ENCODE results near the gene NMRAL1.

NMRAL1 gene

DNA sequence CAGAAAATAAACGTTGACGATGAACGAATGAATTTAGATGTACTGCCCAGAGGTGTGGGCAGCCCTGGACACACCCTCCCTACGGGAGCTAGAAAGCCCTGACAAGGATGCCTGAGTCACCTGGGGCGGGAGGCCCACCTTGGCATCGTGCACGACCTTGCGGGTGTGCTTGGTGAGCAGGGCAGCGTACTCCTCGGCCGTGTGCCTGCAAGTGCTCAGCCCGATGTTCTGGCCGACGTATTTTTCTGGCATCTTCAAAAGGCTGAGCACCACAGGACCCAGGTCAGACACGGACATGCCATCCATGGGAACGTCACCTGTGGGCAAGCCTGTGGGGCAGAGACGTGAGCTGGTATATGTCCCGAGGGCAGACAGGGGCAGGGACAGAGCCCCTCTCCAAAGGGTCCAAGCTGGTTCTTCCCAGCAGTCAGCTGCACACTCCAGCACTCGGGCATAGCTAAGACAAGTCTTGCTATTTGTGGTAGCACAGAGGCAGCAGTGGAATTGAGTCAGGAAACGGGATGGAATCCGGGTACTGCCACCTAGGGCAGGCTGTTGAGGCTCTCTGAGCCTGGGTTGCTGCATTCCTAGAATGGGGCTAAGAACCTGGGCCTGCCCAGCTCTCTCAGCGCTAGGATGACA is 10.8 kb downstream of the NMRAL1 start:
- DNase-seq, result no peak

- no peak for DNase-seq
Measured at GRCh38 chr16:4461250-4462085, 13.0 kb downstream of the NMRAL1 start.

DNA sequence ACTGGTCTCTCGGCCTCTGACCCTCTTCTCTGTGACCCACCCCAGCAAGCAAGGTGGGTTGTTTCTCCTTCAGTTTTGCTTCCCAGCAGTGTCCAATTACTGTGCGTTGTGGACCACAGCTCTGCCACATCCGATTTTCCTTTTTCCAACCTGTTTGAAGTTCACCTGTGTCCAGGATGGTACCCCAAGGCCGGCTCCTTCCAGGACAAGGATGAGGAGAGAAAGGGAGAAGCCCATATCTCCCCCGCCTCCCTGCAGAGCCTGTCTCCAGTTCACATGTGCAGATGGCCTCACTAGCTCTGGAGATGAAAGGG is 13.5 kb downstream of the NMRAL1 start:
- no peak for DNase-seq

DNA sequence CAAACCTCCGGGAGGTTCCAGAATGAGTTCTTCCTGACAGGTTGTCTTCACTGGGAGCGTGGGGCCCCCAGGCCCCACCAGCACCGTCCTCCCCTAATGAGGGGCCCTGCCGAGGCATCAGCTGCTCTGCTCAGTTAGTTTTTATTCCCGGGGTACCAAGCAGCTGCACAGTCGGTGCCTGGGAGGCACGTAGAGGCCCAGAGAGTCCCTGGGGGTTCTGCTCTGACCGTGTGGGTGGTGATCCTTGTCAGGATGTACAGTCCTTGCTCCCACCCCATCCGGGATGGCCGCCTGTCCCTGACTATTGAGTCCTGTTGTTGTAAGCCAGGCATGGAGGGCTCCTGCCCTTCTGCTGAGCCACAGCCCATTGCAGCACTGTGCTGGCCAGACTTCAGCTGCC is 18.5 kb downstream of the NMRAL1 start:
- no peak for DNase-seq

GRCh38 chr16:4455081-4455480 is 19.3 kb downstream of the NMRAL1 start:
- no peak for DNase-seq

DNA sequence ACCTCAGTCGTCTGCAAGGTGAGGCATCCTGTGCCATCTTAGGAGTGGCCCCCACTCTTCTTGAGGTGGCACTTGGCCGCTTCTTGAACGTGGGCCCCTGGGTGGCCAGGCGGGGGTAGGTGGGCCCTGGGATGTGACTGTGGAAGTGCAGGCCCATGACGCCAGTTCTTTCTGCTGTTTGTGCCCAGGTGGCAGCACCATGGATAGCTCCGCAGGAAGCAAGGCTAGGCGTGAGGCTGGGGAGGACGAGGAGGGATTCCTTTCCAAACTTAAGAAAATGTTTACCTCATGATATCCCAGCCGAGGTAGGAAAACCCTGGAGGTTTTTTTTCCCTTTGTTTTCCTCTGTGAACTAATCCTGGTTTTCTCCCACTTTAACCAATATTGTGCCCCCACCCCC is 19.8 kb downstream of the NMRAL1 start:
- DNase-seq, result no peak

DNA sequence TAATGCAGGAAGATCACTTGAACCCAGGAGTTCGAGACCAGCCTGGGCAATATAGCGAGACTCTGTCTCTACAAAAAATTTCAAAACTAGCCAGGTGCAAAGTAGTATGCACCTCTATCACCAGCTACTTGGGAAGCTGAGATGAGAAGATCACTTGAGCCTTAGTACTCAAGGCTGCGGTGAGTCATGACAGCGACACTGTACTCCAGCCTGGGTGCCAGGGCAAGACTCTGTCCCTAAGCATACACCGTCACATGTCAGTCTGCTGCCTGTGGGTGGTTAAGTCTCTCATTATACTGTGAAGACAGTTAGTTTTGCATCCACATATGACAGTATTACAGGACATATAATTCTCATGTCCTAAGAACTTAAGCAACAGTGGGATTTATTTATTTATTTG is 21.8 kb downstream of the NMRAL1 start:
- no peak for DNase-seq

- no peak for DNase-seq
Measured at GRCh38 chr16:4450931-4451519, 23.4 kb downstream of the NMRAL1 start.

DNA sequence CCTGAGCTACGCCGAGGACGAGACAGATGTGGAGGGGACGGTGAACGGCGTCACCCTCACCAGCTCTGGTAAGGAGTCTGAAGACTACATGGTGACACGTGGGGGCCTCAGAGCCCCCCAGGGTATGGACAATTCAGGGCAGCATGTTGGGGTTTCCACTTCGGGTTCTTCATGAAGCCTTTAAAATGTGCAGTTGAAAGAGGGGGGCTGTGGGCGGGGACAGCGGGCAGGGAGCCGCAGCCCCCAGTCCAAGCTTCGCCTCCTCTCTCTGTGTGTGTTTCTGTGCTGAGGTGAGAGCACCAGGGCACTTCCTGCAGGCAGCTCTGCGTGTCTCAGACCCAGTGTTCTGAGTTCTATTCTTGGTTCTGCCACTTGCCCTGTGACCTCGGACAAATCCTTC is 24.0 kb downstream of the NMRAL1 start:
- no peak for DNase-seq

GRCh38 chr16:4443986-4444385 is 30.4 kb downstream of the NMRAL1 start:
- no peak for DNase-seq

DNA sequence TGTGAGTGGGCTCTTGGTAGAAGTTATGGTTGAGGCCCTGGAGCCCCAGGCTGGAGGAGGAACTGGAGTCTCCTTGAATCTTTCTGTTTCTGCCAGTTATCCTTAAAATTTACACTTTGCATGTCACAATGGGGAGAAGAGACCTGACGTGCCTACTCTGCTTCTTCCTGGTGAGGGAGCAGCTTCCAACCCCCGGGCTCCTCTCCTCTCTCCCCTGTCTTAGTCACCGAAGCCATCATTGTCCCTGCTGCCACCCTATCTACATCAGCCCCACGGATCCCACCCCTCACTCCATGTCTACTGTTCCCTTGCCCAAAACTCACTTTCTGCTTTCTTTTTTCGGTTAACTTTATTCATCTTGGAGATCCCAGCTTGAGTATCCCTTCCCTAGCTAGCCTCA is 31.2 kb downstream of the NMRAL1 start:
- DNase-seq, result no peak

- no peak for DNase-seq
Measured at GRCh38 chr16:4442371-4442770, 32.1 kb downstream of the NMRAL1 start.

DNA sequence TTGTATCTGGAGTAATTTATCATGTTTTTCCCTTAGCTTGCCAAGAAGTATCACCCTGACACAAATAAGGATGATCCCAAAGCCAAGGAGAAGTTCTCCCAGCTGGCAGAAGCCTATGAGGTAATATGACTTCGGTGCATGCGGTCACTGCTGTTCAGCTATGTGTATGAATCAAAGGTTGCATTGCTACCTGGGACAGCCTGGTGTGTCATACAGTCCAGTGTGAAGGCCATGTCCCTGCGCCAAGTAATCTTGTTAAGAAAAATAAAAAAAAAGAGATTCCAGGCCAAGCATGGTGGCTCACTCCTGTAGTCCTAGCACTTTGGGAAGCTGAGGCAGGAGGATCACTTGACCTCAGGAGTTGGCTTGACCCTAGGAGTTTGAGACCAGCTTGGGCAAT is 37.1 kb downstream of the NMRAL1 start:
- no peak for DNase-seq

DNA sequence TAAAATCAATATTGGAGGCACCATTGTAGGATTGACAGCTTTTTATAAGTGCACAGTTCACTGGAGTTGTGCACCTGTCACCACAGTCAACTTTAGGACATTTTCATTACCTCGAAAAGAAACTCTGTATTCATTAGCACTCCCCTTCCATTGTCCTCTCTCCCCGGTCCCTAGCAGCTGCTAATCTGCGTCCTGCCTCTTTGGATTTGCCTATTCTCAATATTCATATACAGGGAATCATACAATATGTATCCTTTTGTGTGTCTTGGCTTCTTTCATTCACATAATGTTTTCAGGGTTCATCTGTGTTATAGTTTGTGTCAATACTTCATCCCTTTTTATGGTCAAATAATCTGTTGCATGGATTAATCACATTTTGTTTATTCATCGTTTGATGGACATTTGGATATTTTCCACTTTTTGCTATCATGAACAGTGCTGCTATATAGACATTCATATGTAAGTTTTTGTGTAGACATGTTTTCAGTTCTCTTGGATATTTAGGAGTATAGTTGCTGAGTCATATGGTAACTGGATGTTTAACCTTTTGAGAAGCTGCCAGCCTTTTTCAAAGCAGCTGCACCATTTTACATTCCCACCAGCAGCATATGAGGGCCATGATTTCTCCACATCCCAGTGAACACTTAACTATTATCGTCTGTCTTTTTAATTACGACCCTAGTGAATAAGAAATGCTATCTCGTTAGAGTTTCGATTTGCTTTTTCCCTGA is 38.9 kb downstream of the NMRAL1 start:
- DNase-seq, result no peak

GRCh38 chr16:4433914-4434787 is 40.3 kb downstream of the NMRAL1 start:
- no peak for DNase-seq

- no peak for DNase-seq
Measured at GRCh38 chr16:4433228-4433627, 41.2 kb downstream of the NMRAL1 start.

- DNase-seq, result no peak
Measured at GRCh38 chr16:4431023-4431422, 43.4 kb downstream of the NMRAL1 start.

DNA sequence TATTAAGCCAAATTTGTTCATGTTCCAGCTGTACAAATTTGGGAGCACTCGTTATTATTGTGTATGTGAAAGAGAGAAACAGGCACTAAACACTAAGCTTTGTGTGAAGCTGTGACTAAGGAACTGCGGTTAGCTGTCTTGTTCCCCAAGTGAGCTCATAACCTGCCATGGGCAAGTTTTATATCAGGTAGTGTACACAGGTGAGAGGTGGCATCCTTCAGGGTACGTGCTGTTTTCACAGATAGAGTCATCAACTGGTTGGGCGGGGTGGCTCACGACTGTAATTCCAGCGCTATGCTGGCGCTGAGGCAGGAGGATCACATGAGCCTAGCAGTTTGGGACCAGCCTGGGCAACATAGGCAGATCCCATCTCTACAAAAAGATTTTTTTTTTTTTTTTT is 45.9 kb downstream of the NMRAL1 start:
- no peak for DNase-seq

DNA sequence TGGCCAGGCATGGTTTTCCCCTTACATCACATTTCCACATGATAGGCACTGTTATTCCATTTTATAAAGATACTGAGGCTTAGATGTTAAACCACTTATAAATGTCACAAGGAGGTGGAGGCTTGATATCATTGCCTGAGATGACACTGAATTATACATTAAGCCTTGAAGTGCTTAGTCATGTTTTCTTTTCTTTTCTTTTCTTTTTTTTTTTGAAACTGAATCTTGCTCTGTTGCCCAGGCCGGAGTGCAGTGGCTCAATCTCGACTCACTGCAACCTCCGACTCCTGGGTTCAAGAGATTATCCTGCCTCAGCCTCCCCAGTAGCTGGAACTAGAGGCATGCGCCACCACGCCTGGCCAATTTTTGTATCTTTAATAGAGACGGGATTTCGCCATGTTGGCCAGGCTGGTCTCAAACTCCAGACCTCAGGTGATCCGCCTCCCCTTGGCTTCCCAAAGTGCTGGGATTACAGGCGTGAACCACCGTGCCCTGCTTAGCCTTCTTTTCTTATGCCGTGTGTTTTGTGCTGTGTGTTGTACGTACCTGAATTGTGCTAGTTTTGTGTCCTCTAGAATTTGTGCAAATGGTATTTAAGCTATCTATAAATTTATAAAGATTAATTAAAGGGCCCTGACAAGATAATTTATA is 47.6 kb downstream of the NMRAL1 start:
- DNase-seq, result no peak

GRCh38 chr16:4426021-4426684 is 48.3 kb downstream of the NMRAL1 start:
- DNase-seq, result no peak

DNA sequence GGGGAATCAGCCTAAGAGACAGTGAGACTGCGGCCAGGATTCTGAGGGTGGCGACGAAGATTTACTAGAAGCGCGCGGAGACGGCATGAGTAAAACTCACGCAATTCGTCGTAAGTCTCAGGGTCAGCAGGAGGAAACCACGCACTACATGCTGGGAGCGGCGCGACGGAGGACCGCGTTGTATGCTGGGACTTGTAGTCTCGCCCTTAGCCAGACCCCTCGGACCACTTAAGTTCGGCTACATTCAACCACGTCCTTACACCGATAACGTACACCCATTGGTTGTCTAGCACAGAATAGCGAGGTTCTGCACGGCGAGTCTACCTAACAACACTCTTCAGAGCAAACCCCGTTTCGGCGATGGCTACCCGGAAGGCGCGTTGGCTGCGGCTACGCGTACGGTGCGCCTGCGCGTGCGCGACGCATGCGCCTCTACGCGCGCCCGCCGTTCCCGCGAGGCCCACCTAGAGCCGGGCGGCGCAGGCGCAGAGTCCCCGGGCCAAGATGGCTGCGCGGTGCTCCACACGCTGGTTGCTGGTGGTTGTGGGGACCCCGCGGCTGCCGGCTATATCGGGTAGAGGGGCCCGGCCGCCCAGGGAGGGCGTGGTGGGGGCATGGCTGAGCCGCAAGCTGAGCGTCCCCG is 48.9 kb downstream of the NMRAL1 start, which contains the start of gene DNAJA3:
DNAJA3 (plus strand) TSS at position 491 of the 643 bp plus-strand sequence; CDS start at position 505, 14 bp downstream.
- peak; percentile 66 to 76 for DNase-seq
